Measurements from ENCODE around the gene MS4A10.

- TF ChIP-seq CTCF (IDR thresholded peaks at IDR 0.05) (no peak), EZH2 (IDR thresholded peaks at IDR 0.05; ENCODE audit: borderline replicate concordance, insufficient read depth, low read depth, low read length, poor library complexity, severe bottlenecking) (no peak)
These were observed 36.9 kb upstream of the MS4A10 start for GRCh38 chr11:60748225-60748624.

Measured in B cell (primary cell).